Gastroesophageal sphincter (tissue), 4 donors: ENCODE results near the gene STMN3. TPM values are rescaled to one million over a fixed set of nuclear protein-coding genes. Genes with fewer than 3 reads are reported as not detected.
"Not testable (repeated sequence)": the region's sequence is repeated elsewhere in the genome, so short reads cannot be mapped to it uniquely, and the experiment has no call there.

ENCODE experiments used
- ATAC-seq: fragments of 150-250 bp; one replicate; pipeline ENCODE4 v1.9.1; 2016; ENCODE audit warnings: mild to moderate bottlenecking, moderate library complexity
- H3K27ac ChIP-seq, 4 donors: fragments of 200-600 bp; sonication (generic) in 3 of 4; 1 replicate in 3 of 4; 2 replicates in 1 of 4; pipeline ENCODE4 v1.5.1; 2016 to 2019
- H3K27me3 ChIP-seq: fragments of 200-600 bp; sonication (generic); one replicate; pipeline ENCODE4 v1.5.1; 2019
- H3K36me3 ChIP-seq, 2 donors: fragments of 200-600 bp; sonication (generic); one replicate each; pipeline ENCODE4 v1.5.1; 2019; ENCODE audit warnings: control low read depth in 1 of 2
- H3K4me1 ChIP-seq, 3 donors: fragments of 200-600 bp; sonication (generic); 1 replicate in 2 of 3; 2 replicates in 1 of 3; pipeline ENCODE4 v1.5.1; 2016 to 2019; ENCODE audit warnings: control low read depth in 2 of 3
- H3K4me3 ChIP-seq, 2 donors: fragments of 200-600 bp; sonication (generic); one replicate each; pipeline ENCODE4 v1.5.1; 2019; ENCODE audit warnings: mild to moderate bottlenecking in 1 of 2, moderate library complexity in 1 of 2
- H3K9me3 ChIP-seq, 3 donors: fragments of 200-600 bp; sonication (generic); one replicate each; pipeline ENCODE4 v1.5.1; 2017 to 2019; ENCODE audit warnings: control low read depth in 2 of 3
- EP300 ChIP-seq: sonication (generic); formaldehyde crosslinking; IDR thresholded peaks from one replicate; pipeline ENCODE4 v1.6.1; 2017; ENCODE audit warnings: antibody characterized with exemption, mild to moderate bottlenecking
- POLR2A ChIP-seq, 2 donors: fragments of 450-650 bp; IDR thresholded peaks; one replicate each; pipeline ENCODE4 v1.6.1; 2017; ENCODE audit warnings: antibody characterized with exemption in 2 of 2, mild to moderate bottlenecking in 2 of 2, moderate library complexity in 1 of 2
- POLR2AphosphoS5 ChIP-seq: sonication (generic); formaldehyde crosslinking; IDR thresholded peaks from one replicate; pipeline ENCODE4 v1.6.1; 2017; ENCODE audit warnings: antibody characterized with exemption
- WGBS, 2 donors: methylation state at CpG; one replicate each; pipeline ENCODE4 v1.1.5; 2018; ENCODE audit warnings: low coverage in 1 of 2; 5-methylcytosine and 5-hydroxymethylcytosine counted together
- total RNA-seq, 4 donors: library from RNA; depleted of rRNA; stranded (reverse); fragments of >200 nt; gene quantifications; one replicate each; pipeline ENCODE4 v1.1.0, GENCODE V29; 2016
- TF ChIP-seq, protein P1 (sequence below), 4 experiments: fragments of 200-600 bp in 2 of 4; fragments of 450-650 bp in 2 of 4; sonication (generic) in 1 of 4; IDR thresholded peaks; one replicate each; pipeline ENCODE4 v1.5.1; 2017 to 2019; ENCODE audit warnings: antibody characterized with exemption in 4 of 4, mild to moderate bottlenecking in 2 of 4, moderate library complexity in 2 of 4

STMN3 gene
- total RNA-seq, 4 donors from 2014 or later: 13.7 to 31.6 (median 17.0) TPM

DNA sequence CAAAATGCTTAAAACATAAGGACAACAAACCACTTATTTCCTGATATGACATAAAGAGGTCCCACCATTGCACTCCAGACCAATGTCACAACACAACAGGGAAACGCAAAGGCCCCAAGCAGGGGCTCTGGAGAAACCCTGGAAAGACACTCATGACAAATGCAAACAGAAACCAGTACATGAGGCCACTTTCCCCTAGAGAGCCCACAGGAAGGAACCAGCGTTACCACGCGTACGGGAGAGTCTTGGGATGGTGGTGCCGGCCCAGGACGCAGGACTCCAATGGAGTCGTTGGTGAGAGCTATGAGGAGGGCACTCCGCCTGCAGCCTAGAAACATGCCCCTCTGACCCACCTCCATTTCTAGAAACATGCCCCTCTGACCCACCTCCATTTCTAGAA, 46.5 kb downstream of the STMN3 start:
- H3K27me3 ChIP-seq: no peaks in the 10 kb centered on the region
- no peak for ATAC-seq
- H3K36me3 ChIP-seq: peaks cover 0 to 31% of the 10 kb centered on the region in 2 donors
- H3K4me3 ChIP-seq: no peak overlapping the region
- TF ChIP-seq POLR2AphosphoS5: no peak
- TF ChIP-seq, protein P1, sequence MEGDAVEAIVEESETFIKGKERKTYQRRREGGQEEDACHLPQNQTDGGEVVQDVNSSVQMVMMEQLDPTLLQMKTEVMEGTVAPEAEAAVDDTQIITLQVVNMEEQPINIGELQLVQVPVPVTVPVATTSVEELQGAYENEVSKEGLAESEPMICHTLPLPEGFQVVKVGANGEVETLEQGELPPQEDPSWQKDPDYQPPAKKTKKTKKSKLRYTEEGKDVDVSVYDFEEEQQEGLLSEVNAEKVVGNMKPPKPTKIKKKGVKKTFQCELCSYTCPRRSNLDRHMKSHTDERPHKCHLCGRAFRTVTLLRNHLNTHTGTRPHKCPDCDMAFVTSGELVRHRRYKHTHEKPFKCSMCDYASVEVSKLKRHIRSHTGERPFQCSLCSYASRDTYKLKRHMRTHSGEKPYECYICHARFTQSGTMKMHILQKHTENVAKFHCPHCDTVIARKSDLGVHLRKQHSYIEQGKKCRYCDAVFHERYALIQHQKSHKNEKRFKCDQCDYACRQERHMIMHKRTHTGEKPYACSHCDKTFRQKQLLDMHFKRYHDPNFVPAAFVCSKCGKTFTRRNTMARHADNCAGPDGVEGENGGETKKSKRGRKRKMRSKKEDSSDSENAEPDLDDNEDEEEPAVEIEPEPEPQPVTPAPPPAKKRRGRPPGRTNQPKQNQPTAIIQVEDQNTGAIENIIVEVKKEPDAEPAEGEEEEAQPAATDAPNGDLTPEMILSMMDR (IDR thresholded peaks at IDR 0.05): no peak
- no peak for TF ChIP-seq POLR2A (IDR thresholded peaks at IDR 0.05)
- no peak for TF ChIP-seq EP300
- H3K9me3 ChIP-seq: no peaks in the 10 kb centered on the region
- no peaks in the 10 kb centered on the region for H3K4me1 ChIP-seq
- H3K27ac ChIP-seq: no peak overlapping the region
- WGBS, 2 donors: 82 to 98% methylated on average over 6 to 7 of the region's 9 CpGs

DNA sequence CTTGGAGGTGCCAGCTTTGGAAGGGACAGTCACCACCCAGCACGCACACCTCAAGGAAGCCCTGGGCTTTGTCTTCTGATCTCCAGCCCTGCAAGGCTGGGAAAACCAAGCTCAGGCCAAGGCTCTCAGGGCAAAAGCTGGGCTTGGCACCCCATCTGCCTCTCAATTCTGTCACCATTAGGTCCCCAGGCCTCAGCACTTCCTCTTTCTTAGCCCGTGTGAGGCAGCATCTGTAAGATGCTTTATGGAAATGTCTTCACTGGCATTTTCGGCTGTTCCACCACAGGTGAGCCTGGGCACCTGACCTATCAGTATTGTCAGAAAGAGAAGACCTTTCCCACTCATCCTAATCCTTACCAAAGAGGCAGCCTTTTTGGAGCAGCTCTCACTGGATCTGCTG, 50.9 kb downstream of the STMN3 start:
- Histone ChIP-seq H3K27ac (no peak overlapping the region), H3K4me1 (no peaks in the 10 kb centered on the region), H3K27me3 (no peaks in the 10 kb centered on the region), H3K36me3 (peaks cover 0 to 74% of the 10 kb centered on the region in 2 donors), H3K9me3 (no peaks in the 10 kb centered on the region), H3K4me3 (no peak overlapping the region)
- TF ChIP-seq POLR2AphosphoS5 (no peak), POLR2A (IDR thresholded peaks at IDR 0.05) (no peak), EP300 (no peak)
- TF ChIP-seq, protein P1 (IDR thresholded peaks at IDR 0.05): no peak
- WGBS, 2 donors: 50 to 100% methylated on average over 1 to 2 of the region's 3 CpGs
- ATAC-seq: no peak

DNA sequence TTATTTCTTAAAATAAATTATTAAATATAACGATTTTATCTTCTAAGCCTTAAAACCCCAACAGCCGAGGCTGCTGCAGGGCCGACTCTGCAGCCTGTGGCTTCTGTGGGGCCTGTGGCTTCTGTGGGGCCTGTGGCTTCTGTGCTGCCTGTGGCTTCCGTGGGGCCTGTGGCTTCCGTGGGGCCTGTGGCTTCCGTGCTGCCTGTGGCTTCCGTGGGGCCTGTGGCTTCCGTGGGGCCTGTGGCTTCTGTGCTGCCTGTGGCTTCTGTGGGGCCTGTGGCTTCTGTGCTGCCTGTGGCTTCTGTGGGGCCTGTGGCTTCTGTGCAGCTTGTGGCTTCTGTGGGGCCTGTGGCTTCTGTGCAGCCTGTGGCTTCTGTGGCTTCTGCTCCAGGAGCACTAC, 51.5 kb downstream of the STMN3 start:
- H3K4me1 ChIP-seq, H3K27ac ChIP-seq, H3K9me3 ChIP-seq, ATAC-seq, H3K27me3 ChIP-seq, H3K4me3 ChIP-seq: not testable (repeated sequence)
- H3K36me3 ChIP-seq: peaks cover 0 to 81% of the 10 kb centered on the region in 2 donors
- WGBS, 2 donors: 66 to 89% methylated on average over 3 to 5 of the region's 8 CpGs

DNA sequence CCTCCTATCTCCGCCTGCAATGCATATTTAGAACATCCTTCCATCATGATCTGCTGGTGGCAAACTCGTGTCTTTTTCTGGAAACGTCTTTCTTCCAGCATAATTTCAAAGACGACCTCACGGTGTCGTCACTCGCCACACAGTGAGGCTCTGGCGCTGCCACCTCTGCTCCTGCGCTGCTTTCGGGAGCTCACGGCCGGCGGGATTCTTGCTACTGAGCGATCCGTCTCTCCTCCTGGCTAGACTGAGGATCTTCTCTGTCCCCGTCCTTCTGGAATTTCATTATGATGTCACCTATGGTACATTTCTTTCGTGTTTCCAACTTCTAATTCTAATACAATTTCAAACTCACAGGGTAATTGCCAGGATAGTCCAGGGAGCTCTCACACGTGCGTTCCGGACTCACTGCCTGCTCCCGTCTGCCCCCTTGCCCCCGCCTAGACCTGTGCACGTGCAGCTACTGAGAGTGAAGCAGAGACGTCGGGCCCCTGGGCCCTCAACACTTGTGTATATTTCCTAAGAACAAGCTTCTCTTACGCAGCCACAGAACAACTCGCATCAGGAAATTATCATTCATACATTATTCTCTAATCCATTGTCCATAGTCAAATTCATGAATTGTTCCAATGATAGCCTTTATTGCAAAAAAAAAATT, 53.7 kb downstream of the STMN3 start:
- no peak for ATAC-seq
- H3K27me3 ChIP-seq: no peaks in the 10 kb centered on the region
- peaks cover 0 to 1% (median 0%) of the 10 kb centered on the region in 3 donors for H3K4me1 ChIP-seq
- no peaks in the 10 kb centered on the region for H3K9me3 ChIP-seq
- H3K27ac ChIP-seq: no peak overlapping the region
- WGBS, 2 donors: 82 to 91% methylated on average over 27 of the region's 27 CpGs
- no peak for TF ChIP-seq POLR2AphosphoS5
- TF ChIP-seq, protein P1 (IDR thresholded peaks at IDR 0.05): no peak
- TF ChIP-seq EP300: no peak
- no peak for TF ChIP-seq POLR2A (IDR thresholded peaks at IDR 0.05)
- H3K4me3 ChIP-seq: no peak overlapping the region
- peaks cover 0 to 99% of the 10 kb centered on the region in 2 donors for H3K36me3 ChIP-seq

DNA sequence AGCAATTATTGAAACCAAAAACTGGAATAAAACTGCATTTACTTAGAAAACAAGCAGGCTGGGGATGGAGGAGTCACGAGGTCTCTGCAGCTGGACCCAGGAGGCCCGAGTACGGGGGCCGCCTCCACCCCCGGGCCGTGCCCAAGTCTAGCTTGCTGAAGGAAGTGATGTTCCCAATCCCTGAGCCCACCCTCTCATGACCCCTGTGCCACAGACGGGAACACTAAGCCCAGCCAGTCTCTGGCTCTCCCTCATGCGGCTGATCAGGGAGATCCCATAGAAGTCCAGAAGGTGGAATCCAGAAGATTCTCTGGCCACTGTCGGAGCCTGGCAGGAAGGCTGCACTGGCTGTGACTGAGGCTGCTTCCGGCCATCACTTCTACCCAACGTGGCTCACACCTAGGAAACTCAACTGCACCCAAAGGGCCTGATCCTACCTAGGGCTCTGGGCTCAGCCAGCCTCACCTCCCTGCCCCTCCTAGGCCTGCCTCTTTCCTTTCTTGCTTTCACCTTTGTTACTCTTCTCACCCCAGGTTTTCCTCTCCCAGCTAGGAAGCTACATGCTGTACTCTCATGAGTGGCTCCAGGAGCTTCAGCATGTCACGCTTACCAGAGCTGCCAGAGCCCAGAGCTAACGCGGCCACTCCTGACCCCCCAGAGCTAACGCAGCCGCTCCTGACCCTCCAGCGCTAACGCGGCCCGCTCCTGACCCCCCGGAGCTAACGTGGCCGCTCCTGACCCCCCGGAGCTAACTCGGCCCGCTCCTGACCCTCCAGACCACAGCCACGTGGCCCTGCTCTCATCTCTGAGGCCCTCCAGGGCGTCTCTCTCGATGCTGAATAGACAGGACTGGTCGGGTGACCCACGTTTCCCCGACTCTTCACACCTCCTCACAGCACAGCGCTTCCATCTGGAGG, 54.5 kb downstream of the STMN3 start:
- H3K9me3 ChIP-seq: no peaks in the 10 kb centered on the region
- no peaks in the 10 kb centered on the region for H3K27me3 ChIP-seq
- no peak overlapping the region for H3K27ac ChIP-seq
- no peak overlapping the region for H3K4me3 ChIP-seq
- WGBS, 2 donors: 81 to 86% methylated on average over 4 to 23 of the region's 33 CpGs
- TF ChIP-seq POLR2A (IDR thresholded peaks at IDR 0.05): no peak
- TF ChIP-seq EP300: no peak
- TF ChIP-seq, protein P1 (IDR thresholded peaks at IDR 0.05): no peak
- TF ChIP-seq POLR2AphosphoS5: no peak
- no peak for ATAC-seq
- peaks cover 0 to 6% (median 0%) of the 10 kb centered on the region in 3 donors for H3K4me1 ChIP-seq
- H3K36me3 ChIP-seq: peaks cover 0 to 99% of the 10 kb centered on the region in 2 donors
